Colonic mucosa (tissue), 4 donors: ENCODE results near the gene YIPF3. TPM values are rescaled to one million over a fixed set of nuclear protein-coding genes. Genes with fewer than 3 reads are reported as not detected.
"Not testable (repeated sequence)": the region's sequence is repeated elsewhere in the genome, so short reads cannot be mapped to it uniquely, and the experiment has no call there.

Source experiments
- DNase-seq: peaks from one replicate; pipeline ENCODE4 v3.0.0-alpha.2; 2020
- H3K27ac ChIP-seq: fragments of 200-600 bp; one replicate; pipeline ENCODE4 v1.8.0; 2021
- H3K27me3 ChIP-seq: fragments of 200-600 bp; one replicate; pipeline ENCODE4 v1.8.0; 2021
- H3K36me3 ChIP-seq: fragments of 200-600 bp; one replicate; pipeline ENCODE4 v1.8.0; 2021
- H3K4me1 ChIP-seq: fragments of 200-600 bp; one replicate; pipeline ENCODE4 v1.8.0; 2021; ENCODE audit warnings: mild to moderate bottlenecking
- H3K4me3 ChIP-seq: fragments of 200-600 bp; one replicate; pipeline ENCODE4 v1.8.0; 2021
- H3K9ac ChIP-seq, 2 donors: one replicate each; pipeline ENCODE4 v1.7.0; 2013; ENCODE audit warnings: control low read depth in 2 of 2, low read depth in 2 of 2, low read length in 2 of 2
- H3K9me3 ChIP-seq: fragments of 200-600 bp; one replicate; pipeline ENCODE4 v1.8.0; 2021
- CTCF ChIP-seq: fragments of 200-600 bp; IDR thresholded peaks from one replicate; pipeline ENCODE4 v1.8.0; 2022; ENCODE audit warnings: antibody characterized with exemption, mild to moderate bottlenecking
- intact Hi-C: fragments of 100-400 bp; cut with DNase I; formaldehyde crosslinking; loops from one replicate; pipeline ENCODE4 v1.14.1; 2022
- total RNA-seq, 2 donors: library from RNA; stranded (reverse); fragmentation: NEBNext Ultra II Directional in 1 of 2; extraction: Animal tissue kit (Norgen Biotek cat#: 25700) in 1 of 2; gene quantifications; one replicate each; pipeline ENCODE4 v1.2.1, GENCODE V29; 2021
- donor health status: healthy.
- donor health status: DM: no; HTN: no; CAD: no.
- donor health status: DM: no; HTN: no; CAD: no.

YIPF3 gene
- 100 to 1,000 TPM; 121 to 129 TPM for total RNA-seq

GRCh38 chr6:43516697-43517504, at the start of gene YIPF3, which contains the start of gene POLR1C:
Gene YIPF3, minus strand, starts transcription at chr6:43516926. Its CDS starts 119 bp downstream, at chr6:43516807.
Gene POLR1C, plus strand, starts transcription at chr6:43517089. Its CDS starts 21 bp downstream, at chr6:43517110.
- intact Hi-C loops: no loop called here
- DNase-seq: peak; percentile 98
- peaks cover 12% of the 10 kb centered on the region for H3K36me3 ChIP-seq
- no peak for TF ChIP-seq CTCF
- H3K4me3 ChIP-seq: peak within 1 kb of the TSS; percentile 97
- H3K9ac ChIP-seq: peak within 1 kb of the TSS; percentile 82 to 97
- H3K4me1 ChIP-seq: peaks cover 19% of the 10 kb centered on the region
- peak within 1 kb of the TSS; percentile 89 for H3K27ac ChIP-seq
- H3K27me3 ChIP-seq: no peaks in the 10 kb centered on the region
- H3K9me3 ChIP-seq: no peaks in the 10 kb centered on the region

- DNase-seq: no peak
- H3K4me1 ChIP-seq: no peaks in the 10 kb centered on the region
- no peak overlapping the region for H3K27ac ChIP-seq
- intact Hi-C loops: no loop called here
- H3K9ac ChIP-seq: no peak overlapping the region
- no peaks in the 10 kb centered on the region for H3K9me3 ChIP-seq
- TF ChIP-seq CTCF: no peak
- H3K4me3 ChIP-seq: no peak overlapping the region
- H3K27me3 ChIP-seq: no peaks in the 10 kb centered on the region
- H3K36me3 ChIP-seq: peaks cover 11% of the 10 kb centered on the region
Measured at GRCh38 chr6:43559328-43559727, 42.6 kb upstream of the YIPF3 start.

GRCh38 chr6:43557620-43558019, 40.9 kb upstream of the YIPF3 start:
- intact Hi-C loops, H3K27ac ChIP-seq, DNase-seq, H3K4me3 ChIP-seq, H3K9ac ChIP-seq, H3K9me3 ChIP-seq, H3K4me1 ChIP-seq, H3K27me3 ChIP-seq: not testable (repeated sequence)
- H3K36me3 ChIP-seq: peaks cover 11% of the 10 kb centered on the region

- no peak for DNase-seq
- Histone ChIP-seq H3K9ac (no peak overlapping the region), H3K4me3 (no peak overlapping the region), H3K4me1 (no peaks in the 10 kb centered on the region), H3K27me3 (no peaks in the 10 kb centered on the region), H3K36me3 (peaks cover 19% of the 10 kb centered on the region), H3K27ac (no peak overlapping the region), H3K9me3 (no peaks in the 10 kb centered on the region)
- intact Hi-C loops: no loop called here
- no peak for TF ChIP-seq CTCF
Measured at GRCh38 chr6:43547222-43547621, 30.5 kb upstream of the YIPF3 start.

GRCh38 chr6:43544461-43544860, 27.7 kb upstream of the YIPF3 start:
- intact Hi-C loops: no loop called here
- Histone ChIP-seq H3K27ac (no peak overlapping the region), H3K27me3 (no peaks in the 10 kb centered on the region), H3K9me3 (no peaks in the 10 kb centered on the region), H3K36me3 (peaks cover 11% of the 10 kb centered on the region), H3K4me3 (no peak overlapping the region), H3K9ac (no peak overlapping the region), H3K4me1 (no peaks in the 10 kb centered on the region)
- TF ChIP-seq CTCF: no peak
- no peak for DNase-seq
